ENCODE data around the gene SLC19A3. TPM values are rescaled to one million over a fixed set of nuclear protein-coding genes. Genes with fewer than 3 reads are reported as not detected.
"Not testable (repeated sequence)": the region's sequence is repeated elsewhere in the genome, so short reads cannot be mapped to it uniquely, and the experiment has no call there.

Gene SLC19A3
- total RNA-seq, 1 donor from 2014 or later: 0.14 TPM

- TF ChIP-seq EZH2 (IDR thresholded peaks at IDR 0.05; ENCODE audit: insufficient read depth, low read length) (no peak), CTCF (IDR thresholded peaks at IDR 0.05; ENCODE audit: insufficient read depth, low read depth, low read length) (no peak)
- Histone ChIP-seq H3K79me2 (ENCODE audit: insufficient read depth, low read length) (no peaks in the 10 kb centered on the region), H2AFZ (ENCODE audit: low read depth, low read length) (no peak within 1 kb of the TSS), H3K27me3 (ENCODE audit: insufficient read depth, low read length) (no peaks in the 10 kb centered on the region), H3K4me1 (ENCODE audit: insufficient read depth, low read length) (no peaks in the 10 kb centered on the region), H3K9ac (ENCODE audit: low read length) (no peak within 1 kb of the TSS), H3K9me3 (ENCODE audit: insufficient read depth, low read depth, low read length) (no peaks in the 10 kb centered on the region), H3K4me3 (ENCODE audit: insufficient read depth, low read depth, low read length) (no peak within 1 kb of the TSS), H3K4me2 (ENCODE audit: low read length) (no peak within 1 kb of the TSS), H3K27ac (ENCODE audit: low read depth, low read length) (no peak within 1 kb of the TSS), H3K36me3 (ENCODE audit: insufficient read depth, low read length) (no peaks in the 10 kb centered on the region), H4K20me1 (ENCODE audit: insufficient read depth, low read length) (no peaks in the 10 kb centered on the region)
- FAIRE-seq (no peak), DNase-seq (ENCODE audit: low read depth) (no peak)
- no peak within 1 kb of the TSS for H3K4me3 Mint-ChIP-seq (ENCODE audit: unreplicated experiment)
- H3K27ac Mint-ChIP-seq (ENCODE audit: unreplicated experiment): no peak within 1 kb of the TSS
- H3K9me3 Mint-ChIP-seq (ENCODE audit: unreplicated experiment): peaks cover 2% of the 10 kb centered on the region
- H3K36me3 Mint-ChIP-seq (ENCODE audit: low read depth, unreplicated experiment): no peaks in the 10 kb centered on the region
- peaks cover 7% of the 10 kb centered on the region for H3K27me3 Mint-ChIP-seq (ENCODE audit: low read depth, unreplicated experiment)
- H3K4me1 Mint-ChIP-seq (ENCODE audit: low read depth, unreplicated experiment): no peaks in the 10 kb centered on the region
Measured at GRCh38 chr2:227728035-227728434, 10.2 kb upstream of the SLC19A3 start, which contains the start of gene SCYGR7. Gene SCYGR7, plus strand, starts transcription at chr2:227728335. Its CDS starts 0 bp downstream, at chr2:227728335.

- H3K4me2 ChIP-seq (ENCODE audit: low read length): no peak within 1 kb of the TSS
- H3K27ac ChIP-seq (ENCODE audit: low read depth, low read length): no peak within 1 kb of the TSS
- DNase-seq (ENCODE audit: low read depth) (no peak), FAIRE-seq (no peak)
- H3K4me1 ChIP-seq (ENCODE audit: insufficient read depth, low read length): no peaks in the 10 kb centered on the region
- H3K9me3 ChIP-seq (ENCODE audit: insufficient read depth, low read depth, low read length): no peaks in the 10 kb centered on the region
- no peak for TF ChIP-seq EZH2 (IDR thresholded peaks at IDR 0.05; ENCODE audit: insufficient read depth, low read length)
- no peak for TF ChIP-seq CTCF (IDR thresholded peaks at IDR 0.05; ENCODE audit: insufficient read depth, low read depth, low read length)
- Mint-ChIP-seq H3K27ac (ENCODE audit: unreplicated experiment) (no peak within 1 kb of the TSS), H3K27me3 (ENCODE audit: low read depth, unreplicated experiment) (peaks cover 7% of the 10 kb centered on the region), H3K4me1 (ENCODE audit: low read depth, unreplicated experiment) (peaks cover 4% of the 10 kb centered on the region), H3K36me3 (ENCODE audit: low read depth, unreplicated experiment) (no peaks in the 10 kb centered on the region), H3K4me3 (ENCODE audit: unreplicated experiment) (no peak within 1 kb of the TSS), H3K9me3 (ENCODE audit: unreplicated experiment) (no peaks in the 10 kb centered on the region)
- no peaks in the 10 kb centered on the region for H4K20me1 ChIP-seq (ENCODE audit: insufficient read depth, low read length)
- no peaks in the 10 kb centered on the region for H3K36me3 ChIP-seq (ENCODE audit: insufficient read depth, low read length)
- H3K9ac ChIP-seq (ENCODE audit: low read length): no peak within 1 kb of the TSS
- H2AFZ ChIP-seq (ENCODE audit: low read depth, low read length): no peak within 1 kb of the TSS
- H3K79me2 ChIP-seq (ENCODE audit: insufficient read depth, low read length): no peaks in the 10 kb centered on the region
- no peak within 1 kb of the TSS for H3K4me3 ChIP-seq (ENCODE audit: insufficient read depth, low read depth, low read length)
- peaks cover 3% of the 10 kb centered on the region for H3K27me3 ChIP-seq (ENCODE audit: insufficient read depth, low read length)
Measured at GRCh38 chr2:227724394-227725039, 6.7 kb upstream of the SLC19A3 start, which contains the start of gene SCYGR6. Gene SCYGR6, minus strand, starts transcription at chr2:227724757. Its CDS starts 0 bp downstream, at chr2:227724757.

GRCh38 chr2:227722821-227723220 is 5.0 kb upstream of the SLC19A3 start:
- H3K4me2 ChIP-seq (ENCODE audit: low read length); H2AFZ ChIP-seq (ENCODE audit: low read depth, low read length); H3K9ac ChIP-seq (ENCODE audit: low read length); FAIRE-seq; H3K79me2 ChIP-seq (ENCODE audit: insufficient read depth, low read length); H3K27ac ChIP-seq (ENCODE audit: low read depth, low read length); DNase-seq (ENCODE audit: low read depth); H3K4me1 ChIP-seq (ENCODE audit: insufficient read depth, low read length); H3K9me3 ChIP-seq (ENCODE audit: insufficient read depth, low read depth, low read length); H4K20me1 ChIP-seq (ENCODE audit: insufficient read depth, low read length); H3K36me3 ChIP-seq (ENCODE audit: insufficient read depth, low read length); H3K9me3 Mint-ChIP-seq (ENCODE audit: unreplicated experiment); H3K27ac Mint-ChIP-seq (ENCODE audit: unreplicated experiment); H3K4me1 Mint-ChIP-seq (ENCODE audit: low read depth, unreplicated experiment); H3K27me3 Mint-ChIP-seq (ENCODE audit: low read depth, unreplicated experiment); H3K36me3 Mint-ChIP-seq (ENCODE audit: low read depth, unreplicated experiment); H3K4me3 ChIP-seq (ENCODE audit: insufficient read depth, low read depth, low read length); H3K27me3 ChIP-seq (ENCODE audit: insufficient read depth, low read length); H3K4me3 Mint-ChIP-seq (ENCODE audit: unreplicated experiment): not testable (repeated sequence)

Data from astrocyte (in vitro differentiated cells and primary cell).